ENCODE data around the gene GPRASP2. TPM values are rescaled to one million over a fixed set of nuclear protein-coding genes. Genes with fewer than 3 reads are reported as not detected.
"Not testable (repeated sequence)": the region's sequence is repeated elsewhere in the genome, so short reads cannot be mapped to it uniquely, and the experiment has no call there.

Gene GPRASP2
- 24.9 TPM for total RNA-seq

- DNase-seq: peak; percentile 32
Observed at GRCh38 chrX:102712216-102712966, at the start of gene GPRASP2. Gene GPRASP2, plus strand, starts transcription at chrX:102712448. Its CDS starts 2,422 bp downstream, at chrX:102714870.

- not testable (repeated sequence) for DNase-seq
Observed at GRCh38 chrX:102663820-102664219, 48.4 kb upstream of the GPRASP2 start.

GRCh38 chrX:102667034-102667433, 45.2 kb upstream of the GPRASP2 start:
- DNase-seq: not testable (repeated sequence)

- DNase-seq: no peak
Observed at GRCh38 chrX:102669526-102669925, 42.7 kb upstream of the GPRASP2 start.

- no peak for DNase-seq
Observed at GRCh38 chrX:102672856-102673255, 39.4 kb upstream of the GPRASP2 start.

GRCh38 chrX:102677479-102677878, 34.8 kb upstream of the GPRASP2 start:
- not testable (repeated sequence) for DNase-seq

GRCh38 chrX:102684772-102685520, 27.3 kb upstream of the GPRASP2 start:
- DNase-seq: no peak

- no peak for DNase-seq
Observed at GRCh38 chrX:102694749-102695148, 17.5 kb upstream of the GPRASP2 start.

GRCh38 chrX:102696306-102696705, 15.9 kb upstream of the GPRASP2 start:
- no peak for DNase-seq

GRCh38 chrX:102697494-102697893, 14.8 kb upstream of the GPRASP2 start:
- peak; percentile 93 for DNase-seq

- no peak for DNase-seq
Observed at GRCh38 chrX:102708900-102709299, 3.3 kb upstream of the GPRASP2 start.

- DNase-seq: no peak
Observed at GRCh38 chrX:102711872-102712215, 404 bp upstream of the GPRASP2 start.

- DNase-seq: peak; percentile 29
Observed at GRCh38 chrX:102712981-102713625, 855 bp downstream of the GPRASP2 start.

GRCh38 chrX:102714994-102715393, 2.7 kb downstream of the GPRASP2 start:
- no peak for DNase-seq

GRCh38 chrX:102715967-102716366, 3.7 kb downstream of the GPRASP2 start:
- no peak for DNase-seq

- DNase-seq: peak; percentile 45
Observed at GRCh38 chrX:102720237-102721168, 8.3 kb downstream of the GPRASP2 start, which contains the start of gene GPRASP3. Gene GPRASP3, plus strand, starts transcription at chrX:102720743. Its CDS starts 28,253 bp downstream, at chrX:102748996.

- DNase-seq: not testable (repeated sequence)
Observed at GRCh38 chrX:102721169-102721506, 8.9 kb downstream of the GPRASP2 start.

- no peak for DNase-seq
Observed at GRCh38 chrX:102723456-102723855, 11.2 kb downstream of the GPRASP2 start.

- DNase-seq: no peak
Observed at GRCh38 chrX:102727761-102728160, 15.5 kb downstream of the GPRASP2 start.

- no peak for DNase-seq
Observed at GRCh38 chrX:102728646-102729045, 16.4 kb downstream of the GPRASP2 start.

- DNase-seq: no peak
Observed at GRCh38 chrX:102739657-102740056, 27.4 kb downstream of the GPRASP2 start.

- DNase-seq: no peak
Observed at GRCh38 chrX:102744307-102744706, 32.1 kb downstream of the GPRASP2 start.
